Measurements from ENCODE around the gene NAGLU. TPM values are rescaled to one million over a fixed set of nuclear protein-coding genes. Genes with fewer than 3 reads are reported as not detected.

NAGLU gene
- total and polyA plus RNA-seq, 2 of the 13 experiments (the other 11 are each of a cell fraction or from before 2014, with no cell fraction given): 28.2 to 40.1 TPM

DNA sequence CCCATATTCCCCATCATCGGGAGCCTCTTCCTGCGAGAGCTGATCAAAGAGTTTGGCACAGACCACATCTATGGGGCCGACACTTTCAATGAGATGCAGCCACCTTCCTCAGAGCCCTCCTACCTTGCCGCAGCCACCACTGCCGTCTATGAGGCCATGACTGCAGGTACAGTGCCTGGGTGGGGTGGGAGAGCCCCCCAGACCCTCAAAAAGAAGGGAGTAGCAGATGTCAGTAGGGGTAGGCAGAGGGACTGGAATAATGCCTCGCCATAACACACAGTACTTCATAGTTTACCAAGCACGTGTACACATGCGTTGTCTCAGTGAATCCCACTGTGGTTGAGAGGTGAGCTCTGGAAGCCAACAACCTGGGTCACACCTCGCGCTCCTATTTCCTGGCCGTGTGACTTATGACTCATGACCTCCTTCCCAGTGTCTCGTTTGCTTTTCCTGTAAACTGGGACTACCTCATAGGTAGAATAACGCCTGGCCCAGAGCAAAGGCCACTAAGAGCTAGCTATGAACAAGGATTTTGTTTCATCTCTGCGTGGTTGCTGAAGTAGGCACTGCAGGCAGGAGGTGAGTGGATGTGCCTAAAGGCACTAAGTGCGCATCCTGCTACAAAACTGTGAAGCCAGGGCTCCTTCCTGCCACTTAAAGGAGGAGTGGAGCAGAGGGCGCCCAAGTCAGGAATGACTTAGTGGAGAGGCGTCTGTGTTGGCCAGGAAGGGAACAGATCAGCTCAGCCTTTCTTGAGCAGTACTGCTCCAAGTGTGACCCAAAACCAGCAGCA, 5.2 kb downstream of the NAGLU start (continued):
- TF ChIP-seq ZNF703 (CRISPR knock-in tag; IDR thresholded peaks at IDR 0.05; ENCODE audit: borderline replicate concordance) (no peak), ZNF274 (CRISPR knock-in tag; IDR thresholded peaks at IDR 0.05) (peak; percentile 55; the same call in 1 of the 2 replicates), ZNF670 (CRISPR knock-in tag; IDR thresholded peaks at IDR 0.05; ENCODE audit: borderline replicate concordance) (no peak; the same call in 1 of the 2 replicates), ZNF616 (CRISPR knock-in tag; IDR thresholded peaks at IDR 0.05; ENCODE audit: low read depth) (no peak; the same call in 1 of the 2 replicates), MIXL1 (CRISPR knock-in tag; IDR thresholded peaks at IDR 0.05) (peak; percentile 89), RXRA (CRISPR knock-in tag; IDR thresholded peaks at IDR 0.05) (peak; percentile 90), ZNF350 (CRISPR knock-in tag; IDR thresholded peaks at IDR 0.05; ENCODE audit: borderline replicate concordance, low read depth) (peak; percentile 66; the same call in 1 of the 2 replicates), MTA3 (CRISPR knock-in tag; IDR thresholded peaks at IDR 0.05) (no peak), KDM1A (CRISPR knock-in tag; IDR thresholded peaks at IDR 0.05) (0 out of 2 replicates have a peak, but pooled peaks have one; percentile 16), ZNF263 (CRISPR knock-in tag; IDR thresholded peaks at IDR 0.05) (peak; percentile 12; the same call in 1 of the 2 replicates), ZNF251 (CRISPR knock-in tag; IDR thresholded peaks at IDR 0.05) (no peak), FOSL1 (CRISPR knock-in tag; IDR thresholded peaks at IDR 0.05; ENCODE audit: borderline replicate concordance) (peak; percentile 87), PAX8 (CRISPR knock-in tag; IDR thresholded peaks at IDR 0.05; ENCODE audit: borderline replicate concordance) (no peak)
- TF ChIP-seq, protein P1, sequence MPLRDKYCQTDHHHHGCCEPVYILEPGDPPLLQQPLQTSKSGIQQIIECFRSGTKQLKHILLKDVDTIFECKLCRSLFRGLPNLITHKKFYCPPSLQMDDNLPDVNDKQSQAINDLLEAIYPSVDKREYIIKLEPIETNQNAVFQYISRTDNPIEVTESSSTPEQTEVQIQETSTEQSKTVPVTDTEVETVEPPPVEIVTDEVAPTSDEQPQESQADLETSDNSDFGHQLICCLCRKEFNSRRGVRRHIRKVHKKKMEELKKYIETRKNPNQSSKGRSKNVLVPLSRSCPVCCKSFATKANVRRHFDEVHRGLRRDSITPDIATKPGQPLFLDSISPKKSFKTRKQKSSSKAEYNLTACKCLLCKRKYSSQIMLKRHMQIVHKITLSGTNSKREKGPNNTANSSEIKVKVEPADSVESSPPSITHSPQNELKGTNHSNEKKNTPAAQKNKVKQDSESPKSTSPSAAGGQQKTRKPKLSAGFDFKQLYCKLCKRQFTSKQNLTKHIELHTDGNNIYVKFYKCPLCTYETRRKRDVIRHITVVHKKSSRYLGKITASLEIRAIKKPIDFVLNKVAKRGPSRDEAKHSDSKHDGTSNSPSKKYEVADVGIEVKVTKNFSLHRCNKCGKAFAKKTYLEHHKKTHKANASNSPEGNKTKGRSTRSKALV (CRISPR knock-in tag; IDR thresholded peaks at IDR 0.05): peak; percentile 93
- TF ChIP-seq, protein P2, sequence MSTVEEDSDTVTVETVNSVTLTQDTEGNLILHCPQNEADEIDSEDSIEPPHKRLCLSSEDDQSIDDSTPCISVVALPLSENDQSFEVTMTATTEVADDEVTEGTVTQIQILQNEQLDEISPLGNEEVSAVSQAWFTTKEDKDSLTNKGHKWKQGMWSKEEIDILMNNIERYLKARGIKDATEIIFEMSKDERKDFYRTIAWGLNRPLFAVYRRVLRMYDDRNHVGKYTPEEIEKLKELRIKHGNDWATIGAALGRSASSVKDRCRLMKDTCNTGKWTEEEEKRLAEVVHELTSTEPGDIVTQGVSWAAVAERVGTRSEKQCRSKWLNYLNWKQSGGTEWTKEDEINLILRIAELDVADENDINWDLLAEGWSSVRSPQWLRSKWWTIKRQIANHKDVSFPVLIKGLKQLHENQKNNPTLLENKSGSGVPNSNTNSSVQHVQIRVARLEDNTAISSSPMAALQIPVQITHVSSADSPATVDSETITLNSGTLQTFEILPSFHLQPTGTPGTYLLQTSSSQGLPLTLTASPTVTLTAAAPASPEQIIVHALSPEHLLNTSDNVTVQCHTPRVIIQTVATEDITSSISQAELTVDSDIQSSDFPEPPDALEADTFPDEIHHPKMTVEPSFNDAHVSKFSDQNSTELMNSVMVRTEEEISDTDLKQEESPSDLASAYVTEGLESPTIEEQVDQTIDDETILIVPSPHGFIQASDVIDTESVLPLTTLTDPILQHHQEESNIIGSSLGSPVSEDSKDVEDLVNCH (CRISPR knock-in tag; IDR thresholded peaks at IDR 0.05): no peak
- TF ChIP-seq, protein P3, sequence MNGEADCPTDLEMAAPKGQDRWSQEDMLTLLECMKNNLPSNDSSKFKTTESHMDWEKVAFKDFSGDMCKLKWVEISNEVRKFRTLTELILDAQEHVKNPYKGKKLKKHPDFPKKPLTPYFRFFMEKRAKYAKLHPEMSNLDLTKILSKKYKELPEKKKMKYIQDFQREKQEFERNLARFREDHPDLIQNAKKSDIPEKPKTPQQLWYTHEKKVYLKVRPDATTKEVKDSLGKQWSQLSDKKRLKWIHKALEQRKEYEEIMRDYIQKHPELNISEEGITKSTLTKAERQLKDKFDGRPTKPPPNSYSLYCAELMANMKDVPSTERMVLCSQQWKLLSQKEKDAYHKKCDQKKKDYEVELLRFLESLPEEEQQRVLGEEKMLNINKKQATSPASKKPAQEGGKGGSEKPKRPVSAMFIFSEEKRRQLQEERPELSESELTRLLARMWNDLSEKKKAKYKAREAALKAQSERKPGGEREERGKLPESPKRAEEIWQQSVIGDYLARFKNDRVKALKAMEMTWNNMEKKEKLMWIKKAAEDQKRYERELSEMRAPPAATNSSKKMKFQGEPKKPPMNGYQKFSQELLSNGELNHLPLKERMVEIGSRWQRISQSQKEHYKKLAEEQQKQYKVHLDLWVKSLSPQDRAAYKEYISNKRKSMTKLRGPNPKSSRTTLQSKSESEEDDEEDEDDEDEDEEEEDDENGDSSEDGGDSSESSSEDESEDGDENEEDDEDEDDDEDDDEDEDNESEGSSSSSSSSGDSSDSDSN (CRISPR knock-in tag; IDR thresholded peaks at IDR 0.05): no peak; the same call in 1 of the 2 replicates
- TF ChIP-seq, protein P4, sequence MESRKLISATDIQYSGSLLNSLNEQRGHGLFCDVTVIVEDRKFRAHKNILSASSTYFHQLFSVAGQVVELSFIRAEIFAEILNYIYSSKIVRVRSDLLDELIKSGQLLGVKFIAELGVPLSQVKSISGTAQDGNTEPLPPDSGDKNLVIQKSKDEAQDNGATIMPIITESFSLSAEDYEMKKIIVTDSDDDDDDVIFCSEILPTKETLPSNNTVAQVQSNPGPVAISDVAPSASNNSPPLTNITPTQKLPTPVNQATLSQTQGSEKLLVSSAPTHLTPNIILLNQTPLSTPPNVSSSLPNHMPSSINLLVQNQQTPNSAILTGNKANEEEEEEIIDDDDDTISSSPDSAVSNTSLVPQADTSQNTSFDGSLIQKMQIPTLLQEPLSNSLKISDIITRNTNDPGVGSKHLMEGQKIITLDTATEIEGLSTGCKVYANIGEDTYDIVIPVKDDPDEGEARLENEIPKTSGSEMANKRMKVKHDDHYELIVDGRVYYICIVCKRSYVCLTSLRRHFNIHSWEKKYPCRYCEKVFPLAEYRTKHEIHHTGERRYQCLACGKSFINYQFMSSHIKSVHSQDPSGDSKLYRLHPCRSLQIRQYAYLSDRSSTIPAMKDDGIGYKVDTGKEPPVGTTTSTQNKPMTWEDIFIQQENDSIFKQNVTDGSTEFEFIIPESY (CRISPR knock-in tag; IDR thresholded peaks at IDR 0.05): peak; percentile 85
- TF ChIP-seq, protein P5, sequence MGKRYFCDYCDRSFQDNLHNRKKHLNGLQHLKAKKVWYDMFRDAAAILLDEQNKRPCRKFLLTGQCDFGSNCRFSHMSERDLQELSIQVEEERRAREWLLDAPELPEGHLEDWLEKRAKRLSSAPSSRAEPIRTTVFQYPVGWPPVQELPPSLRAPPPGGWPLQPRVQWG (CRISPR knock-in tag; IDR thresholded peaks at IDR 0.05; ENCODE audit: borderline replicate concordance, low read depth): no peak

Measured in HepG2 (cell line).